GM18868 (cell line): ENCODE measurements around the gene POLE2.
"Not testable (repeated sequence)": the region's sequence is repeated elsewhere in the genome, so short reads cannot be mapped to it uniquely, and the experiment has no call there.

ENCODE experiments used
- ATAC-seq: cut with Tn5 transposase; IDR thresholded peaks from one replicate; pipeline ENCODE4 v1.9.1; 2021; ENCODE audit warnings: mild to moderate bottlenecking, moderate library complexity; ENCODE audit not compliant: unreplicated experiment

The POLE2 gene

GRCh38 chr14:49670475-49670874, 17.5 kb downstream of the POLE2 start:
- no peak for ATAC-seq

- no peak for ATAC-seq
These were observed 28.2 kb downstream of the POLE2 start for GRCh38 chr14:49659526-49660455.

DNA sequence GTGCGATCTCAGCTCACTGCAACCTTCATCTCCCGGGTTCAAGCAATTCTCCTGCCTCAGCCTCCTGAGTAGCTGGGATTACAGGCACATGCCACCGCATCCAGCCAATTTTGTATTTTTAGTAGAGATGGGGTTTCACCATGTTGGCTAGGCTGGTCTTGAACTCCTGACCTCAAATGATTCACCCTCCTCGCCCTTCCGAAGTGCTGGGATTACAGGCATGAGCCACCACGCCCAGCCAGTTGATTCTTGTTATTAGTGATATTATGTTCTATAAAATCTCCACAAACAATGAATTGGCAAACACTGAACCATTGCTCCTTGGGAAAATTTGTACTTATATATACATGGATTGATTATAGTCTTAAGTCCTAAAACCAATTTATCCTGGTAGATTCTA, 30.5 kb downstream of the POLE2 start:
- ATAC-seq: not testable (repeated sequence)

GRCh38 chr14:49654511-49654910, 33.5 kb downstream of the POLE2 start:
- ATAC-seq: no peak

DNA sequence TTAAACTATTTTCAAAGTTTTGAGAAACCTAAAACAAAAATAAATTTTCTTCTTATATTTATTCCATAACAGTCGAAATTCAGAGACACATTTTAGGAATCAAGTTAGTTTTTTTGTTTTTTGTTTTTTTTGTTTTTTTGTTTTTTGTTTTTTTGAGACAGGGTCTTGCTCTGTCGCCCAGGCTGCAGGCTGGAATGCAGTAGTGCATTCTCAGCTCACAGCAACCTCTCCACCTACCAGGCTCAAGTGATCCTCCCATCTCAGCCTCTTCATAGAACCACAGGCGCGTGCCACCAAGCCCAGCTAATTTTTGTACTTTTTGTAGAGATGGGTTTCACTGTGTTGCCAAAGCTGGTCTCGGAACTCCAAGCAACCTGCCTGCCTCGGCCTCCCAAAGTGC, 34.5 kb downstream of the POLE2 start:
- no peak for ATAC-seq

- ATAC-seq: peak; percentile 46
These were observed 45.9 kb downstream of the POLE2 start for GRCh38 chr14:49642163-49642562.

- ATAC-seq: peak; percentile 39
These were observed 46.3 kb downstream of the POLE2 start for GRCh38 chr14:49641697-49642129.

DNA sequence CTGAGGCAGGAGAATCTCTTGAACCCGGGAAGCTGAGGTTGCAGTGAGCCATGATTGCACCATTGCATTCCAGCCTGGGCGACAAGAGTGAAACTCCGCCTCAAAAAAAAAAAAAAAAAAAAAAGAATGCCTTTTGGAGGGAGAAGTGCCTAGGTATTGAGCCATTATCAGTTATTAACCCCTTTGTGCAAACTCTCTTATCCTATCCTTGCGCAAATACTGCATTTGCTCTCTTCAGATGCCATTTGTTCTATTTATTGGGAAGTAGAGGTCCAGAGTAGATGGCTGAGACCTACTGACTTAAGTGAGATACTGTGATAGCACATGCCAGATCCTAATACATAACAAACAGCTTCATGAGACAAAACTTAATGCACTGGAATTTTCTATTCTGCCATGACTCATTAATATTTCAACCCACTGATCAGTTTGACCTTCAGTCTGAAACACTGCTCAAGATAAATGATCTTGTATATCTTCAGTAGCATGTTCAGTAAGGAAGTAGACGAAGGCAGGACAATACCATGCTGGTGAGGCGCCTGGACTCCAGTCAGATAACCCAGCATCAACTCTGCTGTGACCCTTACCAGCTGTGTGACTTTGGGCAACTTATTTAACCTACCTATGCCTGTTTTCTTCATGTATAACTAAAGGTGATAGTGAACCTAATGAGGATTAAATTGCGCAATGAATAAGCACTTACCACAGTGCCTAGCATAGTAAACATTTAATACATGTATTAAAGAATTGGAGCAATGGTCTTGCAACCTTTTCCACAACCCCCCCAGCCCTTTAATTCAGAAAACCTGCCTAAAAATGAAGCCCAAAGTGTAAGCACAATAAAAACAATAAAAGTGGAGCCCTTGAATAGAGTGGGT, 47.2 kb downstream of the POLE2 start:
- no peak for ATAC-seq

DNA sequence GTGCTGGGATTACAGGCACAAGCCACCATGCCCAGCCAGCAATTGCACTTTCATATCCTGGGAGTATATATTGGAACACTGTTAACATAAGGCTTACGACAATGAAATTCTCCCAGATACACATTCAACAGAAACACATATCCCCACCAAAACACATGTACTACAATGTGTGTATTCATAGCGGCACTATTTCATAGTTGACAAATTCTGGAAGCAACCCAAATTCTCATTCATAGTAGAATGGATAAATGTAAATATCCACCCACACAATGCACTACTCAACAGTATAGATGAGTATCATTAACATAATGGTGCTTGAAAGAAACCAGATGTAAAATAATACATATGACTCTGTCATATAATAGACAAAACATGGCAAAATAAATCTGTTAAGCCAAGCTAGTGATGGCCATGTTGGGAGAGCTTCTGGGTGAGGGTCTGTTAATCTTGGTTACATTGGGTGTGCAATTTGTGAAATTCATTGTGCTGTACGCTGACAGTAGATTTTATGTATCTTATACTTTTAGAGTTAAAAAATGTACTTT, 50.4 kb downstream of the POLE2 start:
- no peak for ATAC-seq

DNA sequence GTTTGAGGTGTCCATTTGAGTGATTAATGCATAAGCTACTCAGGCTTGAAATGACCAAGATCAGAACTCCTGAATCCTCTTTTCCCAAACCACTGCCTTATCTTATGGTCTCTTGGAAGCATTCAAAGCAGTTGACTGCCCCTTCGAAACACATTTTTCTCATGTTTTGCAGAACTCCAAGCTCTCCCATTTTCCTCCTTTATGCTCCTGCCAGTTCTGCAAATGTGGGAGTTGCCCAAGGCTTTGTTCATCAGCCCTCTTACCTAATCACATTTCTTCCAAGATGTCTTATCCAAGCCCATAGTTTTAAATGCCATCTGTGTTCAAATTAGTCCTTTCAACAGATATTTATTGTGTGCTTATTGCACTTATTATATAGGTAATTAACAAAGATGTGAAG, 51.1 kb downstream of the POLE2 start:
- ATAC-seq: no peak

- ATAC-seq: peak; percentile 30
These were observed 53.3 kb downstream of the POLE2 start, which contains the start of gene DNAAF2 for GRCh38 chr14:49634547-49635334. Gene DNAAF2 (minus strand): TSS chr14:49635244. CDS start chr14:49635149, 95 bp downstream.

DNA sequence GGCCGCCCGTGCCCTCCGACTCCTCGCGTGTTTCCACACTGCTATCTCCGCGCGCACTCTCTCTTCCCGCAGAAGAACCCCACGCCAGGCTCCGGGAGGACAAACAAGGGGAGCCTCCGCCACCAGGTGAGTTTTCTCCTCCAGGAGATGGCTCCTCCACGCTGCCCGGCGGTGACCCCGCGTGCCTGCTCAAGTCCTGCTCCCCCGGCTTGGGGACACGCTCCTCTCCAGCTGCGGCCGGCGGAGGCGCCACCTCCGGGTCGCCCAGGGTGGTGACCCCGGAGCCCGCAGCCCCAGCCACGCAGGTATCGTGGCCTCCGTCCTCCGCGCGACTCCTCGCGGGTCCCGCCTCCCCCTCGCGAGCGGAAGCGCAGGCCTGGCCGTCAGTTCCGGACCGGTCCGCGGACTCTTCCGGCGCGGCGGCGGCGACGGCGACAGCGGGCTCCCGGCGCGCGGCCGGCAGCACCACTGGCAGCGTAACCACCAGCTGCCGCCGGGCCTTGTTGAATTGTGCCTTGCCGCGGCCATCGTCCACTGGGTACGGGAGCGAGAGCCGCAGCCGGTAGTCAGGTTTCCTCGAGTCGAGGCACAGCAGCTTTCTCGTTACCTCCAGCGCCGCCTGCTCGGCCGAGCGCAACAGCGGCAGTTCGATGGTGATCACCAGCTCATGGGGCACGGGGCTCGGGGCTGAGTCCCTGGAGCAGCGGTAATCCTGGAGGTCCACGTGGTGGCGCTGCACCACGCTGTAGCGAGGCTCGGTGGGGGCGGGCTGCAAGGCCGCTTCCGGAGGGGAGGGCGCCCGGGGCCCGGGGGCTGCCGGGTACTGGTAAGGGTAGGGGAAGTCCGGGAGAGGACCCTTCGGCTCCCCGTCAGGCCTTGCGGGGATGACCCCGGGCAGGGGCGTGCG, 54.1 kb downstream of the POLE2 start:
- peak; percentile 82 for ATAC-seq

DNA sequence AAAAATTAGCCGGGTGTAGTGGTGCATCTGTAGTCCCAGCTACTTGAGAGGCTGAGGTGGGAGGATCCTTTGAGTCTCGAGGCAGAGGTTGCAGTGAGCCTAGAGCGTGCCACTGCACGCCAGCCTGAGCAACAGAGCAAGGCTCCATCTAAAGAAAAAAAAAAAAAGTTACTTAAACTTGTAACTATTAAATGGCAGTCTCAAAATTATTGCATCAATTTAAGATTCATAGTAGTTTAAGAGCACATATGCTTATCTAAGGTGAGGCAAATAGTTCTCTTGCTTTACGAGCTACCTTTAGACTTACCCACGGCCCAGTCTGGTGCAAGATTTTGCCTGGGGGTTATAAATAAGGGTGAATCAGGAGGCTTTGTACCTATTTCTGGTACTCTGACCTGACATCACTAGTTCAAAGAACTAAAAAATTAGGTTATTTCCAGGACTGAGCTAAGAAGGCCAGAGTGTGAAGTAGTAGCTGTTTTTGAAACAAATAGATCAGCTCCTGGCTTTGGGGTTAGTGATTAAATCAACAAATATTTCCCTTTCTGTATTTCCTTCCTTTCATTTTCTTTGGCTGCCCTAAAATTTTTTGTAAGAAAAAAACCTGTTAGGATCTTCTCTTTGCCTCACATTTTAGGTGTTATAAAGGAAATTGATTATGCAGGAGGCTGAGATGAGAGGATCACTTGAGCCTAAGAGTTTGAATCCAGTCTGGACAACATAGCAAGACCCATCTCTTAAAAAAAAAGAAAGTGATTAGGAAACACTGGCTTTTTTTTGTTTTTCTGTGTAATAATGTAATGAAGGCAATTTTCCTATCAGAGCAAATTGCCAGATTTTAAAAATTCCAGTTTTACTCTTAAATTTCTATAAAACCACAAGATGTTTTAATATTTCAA, 63.8 kb downstream of the POLE2 start:
- peak; percentile 16 for ATAC-seq

- no peak for ATAC-seq
These were observed 64.6 kb downstream of the POLE2 start for GRCh38 chr14:49623387-49623786.

DNA sequence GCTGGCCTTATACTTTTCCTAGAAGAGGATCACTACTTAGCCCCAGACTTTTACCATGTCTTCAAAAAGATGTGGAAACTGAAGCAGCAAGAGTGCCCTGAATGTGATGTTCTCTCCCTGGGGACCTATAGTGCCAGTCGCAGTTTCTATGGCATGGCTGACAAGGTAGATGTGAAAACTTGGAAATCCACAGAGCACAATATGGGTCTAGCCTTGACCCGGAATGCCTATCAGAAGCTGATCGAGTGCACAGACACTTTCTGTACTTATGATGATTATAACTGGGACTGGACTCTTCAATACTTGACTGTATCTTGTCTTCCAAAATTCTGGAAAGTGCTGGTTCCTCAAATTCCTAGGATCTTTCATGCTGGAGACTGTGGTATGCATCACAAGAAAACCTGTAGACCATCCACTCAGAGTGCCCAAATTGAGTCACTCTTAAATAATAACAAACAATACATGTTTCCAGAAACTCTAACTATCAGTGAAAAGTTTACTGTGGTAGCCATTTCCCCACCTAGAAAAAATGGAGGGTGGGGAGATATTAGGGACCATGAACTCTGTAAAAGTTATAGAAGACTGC, 65.9 kb downstream of the POLE2 start:
- no peak for ATAC-seq

- ATAC-seq: peak; percentile 29
These were observed 66.7 kb downstream of the POLE2 start for GRCh38 chr14:49621114-49621881.
